ENCODE results near the gene MAP3K3. TPM values are rescaled to one million over a fixed set of nuclear protein-coding genes. Genes with fewer than 3 reads are reported as not detected.
A peak's percentile ranks its signal among the peaks of the same experiment; 100 is the strongest.
"Not testable (repeated sequence)": the region's sequence is repeated elsewhere in the genome, so short reads cannot be mapped to it uniquely, and the experiment has no call there.

MAP3K3 gene
- total RNA-seq, 1 donor = 51.0 TPM

DNA sequence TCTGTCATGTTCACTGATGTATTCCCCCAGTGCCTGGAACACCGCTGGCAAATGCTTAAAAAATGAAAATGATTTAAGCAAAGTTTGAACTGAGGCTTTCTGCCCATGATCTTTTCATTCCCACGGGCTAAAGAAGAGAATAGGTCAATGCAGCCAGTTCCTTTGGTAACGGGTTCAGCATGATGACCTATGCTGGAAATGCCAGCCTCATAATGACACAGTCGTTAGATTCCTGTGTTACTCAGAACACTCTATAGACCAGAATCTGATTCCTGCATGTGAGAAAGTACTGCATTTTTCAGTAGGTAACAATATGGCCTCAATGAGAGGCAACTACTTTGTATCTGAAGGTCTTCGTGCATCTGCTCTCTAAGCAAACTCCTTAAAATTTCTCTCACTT lies 96.8 kb downstream of the MAP3K3 start:
- TF ChIP-seq, protein P1, sequence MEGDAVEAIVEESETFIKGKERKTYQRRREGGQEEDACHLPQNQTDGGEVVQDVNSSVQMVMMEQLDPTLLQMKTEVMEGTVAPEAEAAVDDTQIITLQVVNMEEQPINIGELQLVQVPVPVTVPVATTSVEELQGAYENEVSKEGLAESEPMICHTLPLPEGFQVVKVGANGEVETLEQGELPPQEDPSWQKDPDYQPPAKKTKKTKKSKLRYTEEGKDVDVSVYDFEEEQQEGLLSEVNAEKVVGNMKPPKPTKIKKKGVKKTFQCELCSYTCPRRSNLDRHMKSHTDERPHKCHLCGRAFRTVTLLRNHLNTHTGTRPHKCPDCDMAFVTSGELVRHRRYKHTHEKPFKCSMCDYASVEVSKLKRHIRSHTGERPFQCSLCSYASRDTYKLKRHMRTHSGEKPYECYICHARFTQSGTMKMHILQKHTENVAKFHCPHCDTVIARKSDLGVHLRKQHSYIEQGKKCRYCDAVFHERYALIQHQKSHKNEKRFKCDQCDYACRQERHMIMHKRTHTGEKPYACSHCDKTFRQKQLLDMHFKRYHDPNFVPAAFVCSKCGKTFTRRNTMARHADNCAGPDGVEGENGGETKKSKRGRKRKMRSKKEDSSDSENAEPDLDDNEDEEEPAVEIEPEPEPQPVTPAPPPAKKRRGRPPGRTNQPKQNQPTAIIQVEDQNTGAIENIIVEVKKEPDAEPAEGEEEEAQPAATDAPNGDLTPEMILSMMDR (IDR thresholded peaks at IDR 0.05; ENCODE audit: extremely low read depth, low read depth, low read length) = no peak
- Histone ChIP-seq H3K4me2 (ENCODE audit: insufficient read depth, low read length) (no peak overlapping the region), H3K4me3 (ENCODE audit: insufficient read depth, low read length) (no peak overlapping the region), H3K79me2 (ENCODE audit: insufficient read depth, low read length) (no peaks in the 10 kb centered on the region), H2AFZ (ENCODE audit: low read length) (no peak overlapping the region), H3K9me3 (ENCODE audit: low read depth, low read length) (no peaks in the 10 kb centered on the region), H3K27ac (ENCODE audit: low read depth, low read length) (peak overlapping the region; percentile 57), H3K27me3 (ENCODE audit: insufficient read depth, low read length) (no peaks in the 10 kb centered on the region), H4K20me1 (ENCODE audit: insufficient read depth, low read length) (no peaks in the 10 kb centered on the region), H3K4me1 (ENCODE audit: insufficient read depth, low read length) (no peaks in the 10 kb centered on the region), H3K36me3 (ENCODE audit: insufficient read depth, low read length) (no peaks in the 10 kb centered on the region)
- no peak for DNase-seq (ENCODE audit: insufficient read length, low spot score, missing footprints)

GRCh38 chr17:63720194-63720593 lies 98.0 kb downstream of the MAP3K3 start:
- H3K4me2 ChIP-seq (ENCODE audit: insufficient read depth, low read length); H3K4me1 ChIP-seq (ENCODE audit: insufficient read depth, low read length); H3K36me3 ChIP-seq (ENCODE audit: insufficient read depth, low read length); H3K27ac ChIP-seq (ENCODE audit: low read depth, low read length); H3K9me3 ChIP-seq (ENCODE audit: low read depth, low read length); H2AFZ ChIP-seq (ENCODE audit: low read length); H4K20me1 ChIP-seq (ENCODE audit: insufficient read depth, low read length); H3K4me3 ChIP-seq (ENCODE audit: insufficient read depth, low read length); DNase-seq (ENCODE audit: insufficient read length, low spot score, missing footprints); H3K27me3 ChIP-seq (ENCODE audit: insufficient read depth, low read length); H3K79me2 ChIP-seq (ENCODE audit: insufficient read depth, low read length): not testable (repeated sequence)

DNA sequence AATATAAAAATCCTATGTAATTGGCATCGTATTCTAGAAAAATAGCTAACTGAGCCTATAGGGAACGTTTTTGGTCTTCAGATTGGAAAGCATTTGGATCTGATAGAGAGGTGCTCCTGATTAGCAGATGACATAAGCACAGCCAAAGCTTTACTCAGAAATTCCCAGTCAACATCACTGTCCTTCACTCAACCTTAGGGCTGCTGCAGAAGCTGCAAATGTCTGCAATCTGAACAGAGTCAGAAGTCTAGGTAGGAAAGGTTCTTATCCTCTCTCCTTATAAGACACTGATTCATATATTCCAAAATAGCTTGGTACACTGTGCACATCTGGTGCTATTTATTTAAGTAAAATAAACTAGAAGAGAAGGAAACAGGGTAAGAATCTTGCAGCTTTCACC lies 100.2 kb downstream of the MAP3K3 start:
- TF ChIP-seq, protein P1 (IDR thresholded peaks at IDR 0.05; ENCODE audit: extremely low read depth, low read depth, low read length) = no peak
- no peaks in the 10 kb centered on the region for H3K27me3 ChIP-seq (ENCODE audit: insufficient read depth, low read length)
- H3K79me2 ChIP-seq (ENCODE audit: insufficient read depth, low read length) = no peaks in the 10 kb centered on the region
- H3K27ac ChIP-seq (ENCODE audit: low read depth, low read length) = no peak overlapping the region
- no peak overlapping the region for H3K4me2 ChIP-seq (ENCODE audit: insufficient read depth, low read length)
- no peaks in the 10 kb centered on the region for H3K9me3 ChIP-seq (ENCODE audit: low read depth, low read length)
- H3K36me3 ChIP-seq (ENCODE audit: insufficient read depth, low read length) = peaks cover 17% of the 10 kb centered on the region
- no peaks in the 10 kb centered on the region for H4K20me1 ChIP-seq (ENCODE audit: insufficient read depth, low read length)
- no peak overlapping the region for H2AFZ ChIP-seq (ENCODE audit: low read length)
- no peaks in the 10 kb centered on the region for H3K4me1 ChIP-seq (ENCODE audit: insufficient read depth, low read length)
- H3K4me3 ChIP-seq (ENCODE audit: insufficient read depth, low read length) = no peak overlapping the region
- no peak for DNase-seq (ENCODE audit: insufficient read length, low spot score, missing footprints)

DNA sequence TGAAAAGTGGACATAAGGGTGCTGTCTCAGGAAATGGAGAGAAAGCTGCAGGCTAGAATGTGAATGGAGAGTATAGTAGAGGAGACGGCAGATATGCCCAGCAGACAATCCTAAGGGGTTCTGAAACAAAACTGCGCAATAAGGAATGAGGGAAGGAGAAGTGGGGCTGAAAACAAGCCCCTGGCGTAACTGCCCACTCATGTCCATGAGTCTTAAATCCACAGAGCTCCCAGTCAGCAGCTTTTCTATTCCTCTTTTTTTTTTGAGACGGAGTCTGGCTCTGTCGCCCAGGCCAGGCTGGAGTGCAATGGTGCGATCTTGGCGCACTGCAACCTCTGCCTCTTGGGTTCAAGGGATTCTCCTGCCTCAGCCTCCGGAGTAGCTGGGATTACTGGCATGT lies 113.5 kb downstream of the MAP3K3 start:
- Histone ChIP-seq H3K4me3 (ENCODE audit: insufficient read depth, low read length) (no peak overlapping the region), H3K4me1 (ENCODE audit: insufficient read depth, low read length) (peaks cover 6% of the 10 kb centered on the region), H2AFZ (ENCODE audit: low read length) (no peak overlapping the region), H3K36me3 (ENCODE audit: insufficient read depth, low read length) (no peaks in the 10 kb centered on the region), H3K27me3 (ENCODE audit: insufficient read depth, low read length) (no peaks in the 10 kb centered on the region), H3K4me2 (ENCODE audit: insufficient read depth, low read length) (no peak overlapping the region), H3K79me2 (ENCODE audit: insufficient read depth, low read length) (peaks cover 38% of the 10 kb centered on the region), H3K27ac (ENCODE audit: low read depth, low read length) (no peak overlapping the region), H3K9me3 (ENCODE audit: low read depth, low read length) (no peaks in the 10 kb centered on the region), H4K20me1 (ENCODE audit: insufficient read depth, low read length) (no peaks in the 10 kb centered on the region)
- TF ChIP-seq, protein P1 (IDR thresholded peaks at IDR 0.05; ENCODE audit: extremely low read depth, low read depth, low read length) = no peak
- no peak for DNase-seq (ENCODE audit: insufficient read length, low spot score, missing footprints)
